Measurements from ENCODE around the gene HSF2.
"Not testable (repeated sequence)": the region's sequence is repeated elsewhere in the genome, so short reads cannot be mapped to it uniquely, and the experiment has no call there.

HSF2 gene

DNA sequence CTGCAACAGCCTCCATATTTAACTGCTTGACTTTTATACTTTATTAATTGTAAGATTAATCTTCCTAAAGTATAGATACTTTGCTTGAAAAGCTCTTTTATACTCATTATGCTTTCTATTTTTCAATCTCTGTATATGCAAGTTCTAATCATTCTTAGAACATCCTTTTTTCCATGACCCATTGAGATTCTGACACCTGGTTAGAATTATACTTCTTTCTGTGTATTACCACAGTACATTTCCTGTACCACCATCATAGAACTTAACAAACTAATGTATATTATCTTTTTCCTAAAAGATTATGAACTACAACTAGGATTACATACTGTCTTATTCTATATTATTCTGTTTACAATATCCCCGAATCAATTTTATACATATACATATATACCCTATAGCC, 58.6 kb downstream of the HSF2 start:
- DNase-seq, result no peak

DNA sequence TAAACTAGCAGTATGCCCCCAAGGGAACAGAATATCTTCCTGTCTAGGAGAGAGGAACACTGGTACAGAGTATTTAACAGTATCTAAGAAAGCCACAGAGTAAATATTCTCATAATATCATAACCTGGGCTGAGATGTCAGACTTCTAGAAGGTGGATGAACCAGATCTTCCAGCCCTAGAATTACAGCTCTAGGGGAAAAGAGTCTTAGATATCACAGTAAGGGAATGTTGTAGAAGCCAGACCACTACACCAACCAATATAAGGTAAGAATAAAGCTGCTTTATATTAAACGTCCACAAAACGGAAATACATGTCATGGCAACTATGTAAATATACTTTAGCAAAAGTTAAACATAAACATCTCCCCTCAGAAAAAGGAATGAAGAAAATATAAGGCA, 59.8 kb downstream of the HSF2 start:
- DNase-seq, result no peak

DNA sequence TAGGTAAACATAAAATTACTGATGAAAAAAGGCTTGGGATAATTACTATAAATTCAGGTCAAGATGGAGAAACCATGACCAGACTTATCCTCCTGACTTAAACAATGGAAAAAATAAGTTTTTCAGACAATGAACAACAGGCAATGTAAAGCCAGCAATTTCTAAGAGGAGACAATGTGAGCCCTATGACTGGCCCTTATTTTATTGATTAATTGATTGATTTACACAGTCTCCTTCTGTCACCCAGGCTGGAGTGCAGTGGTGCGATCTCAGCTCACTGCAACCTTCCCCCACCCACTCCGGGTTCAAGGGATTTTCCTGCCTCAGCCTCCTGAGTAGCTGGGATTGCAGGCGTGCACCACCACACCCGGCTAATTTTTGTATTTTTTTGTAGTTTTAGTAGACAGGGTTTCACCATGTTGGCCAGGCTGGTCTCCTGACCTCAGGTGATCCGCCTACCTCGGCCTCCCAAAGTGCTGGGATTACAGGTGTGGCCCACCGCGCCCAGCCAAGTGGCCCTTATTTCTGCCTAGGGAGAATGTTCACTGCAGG, 60.5 kb downstream of the HSF2 start:
- DNase-seq, result not testable (repeated sequence)

DNA sequence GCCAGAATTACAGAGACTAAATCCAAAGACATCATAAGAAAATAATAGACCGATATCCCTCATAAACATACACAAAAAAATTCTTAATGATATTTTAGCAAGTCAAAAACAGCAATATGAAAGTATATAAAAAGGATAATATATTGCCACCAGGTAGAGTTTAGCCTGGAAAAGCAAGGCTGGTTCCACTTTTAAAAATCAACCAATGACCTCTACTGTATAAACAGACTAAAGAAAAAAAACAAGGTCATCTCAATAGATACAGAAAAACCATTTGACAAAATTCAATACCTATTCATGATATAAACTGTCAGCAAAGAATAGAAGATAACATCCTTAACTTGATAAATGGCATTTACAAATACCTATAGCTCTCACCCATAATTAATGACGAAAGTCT, 62.4 kb downstream of the HSF2 start:
- no peak for DNase-seq

DNA sequence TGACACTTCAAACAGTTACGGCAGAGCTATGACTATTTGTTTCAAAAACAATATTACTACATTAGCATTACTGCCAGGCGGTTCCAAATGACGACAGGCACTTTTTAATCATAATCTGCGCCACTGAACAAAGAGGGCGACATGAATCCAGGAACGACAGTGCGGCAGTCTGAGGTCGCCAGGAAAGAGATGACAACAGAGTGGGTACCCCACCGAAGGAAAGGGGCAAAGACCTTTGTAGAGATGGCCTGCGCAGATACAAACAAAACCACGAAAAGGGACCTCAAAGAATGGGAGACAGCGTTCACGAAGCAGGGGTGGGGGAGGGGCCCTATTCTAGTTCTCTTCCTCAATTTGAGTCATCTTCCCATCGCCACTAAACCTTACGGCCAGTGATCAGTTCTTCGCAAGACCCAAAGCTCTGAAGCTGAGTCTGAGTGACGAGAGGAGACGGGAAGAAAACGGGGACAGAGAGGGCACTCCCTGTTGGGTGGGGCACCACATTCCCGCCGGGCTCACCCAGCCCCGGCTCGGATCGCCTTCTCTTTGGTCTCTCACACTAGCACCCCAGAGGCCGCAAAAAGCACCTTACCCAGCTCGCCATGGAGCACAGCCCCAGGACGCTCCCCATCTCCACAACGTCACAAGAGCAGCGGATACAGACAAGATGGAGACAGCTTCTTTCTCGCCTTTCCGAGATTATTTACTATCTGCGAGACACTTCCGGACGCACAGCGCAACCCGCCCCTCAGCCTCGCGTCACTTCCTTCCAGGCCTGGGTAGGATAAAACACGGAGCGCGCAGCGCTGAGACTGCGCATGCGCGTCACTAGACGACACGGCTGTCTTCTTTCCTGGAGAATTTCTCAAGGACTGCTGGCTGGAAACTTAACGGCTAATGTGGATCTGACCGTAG, 71.9 kb downstream of the HSF2 start, which contains the start of gene SERINC1:
Gene SERINC1 (minus strand): TSS at position 701 of the 915 bp plus-strand sequence. CDS start 70 bp downstream, at position 631.
- peak; percentile 80 for DNase-seq

DNA sequence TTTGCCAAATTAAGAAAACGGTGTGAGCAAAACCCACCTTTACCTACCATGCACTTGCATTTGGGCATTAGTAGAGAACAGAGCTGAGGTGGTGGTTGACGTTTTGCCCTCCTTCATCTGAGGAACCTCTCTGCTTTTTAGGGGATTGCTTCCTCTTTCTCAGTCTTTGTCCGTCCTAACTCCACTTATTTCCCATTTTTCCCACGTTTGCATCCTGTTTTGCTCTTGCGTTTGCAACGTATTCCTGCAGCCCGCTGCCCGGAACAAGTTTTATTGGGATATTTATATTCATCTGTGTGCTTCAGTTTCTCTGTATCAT, 72.5 kb downstream of the HSF2 start:
- no peak for DNase-seq

DNA sequence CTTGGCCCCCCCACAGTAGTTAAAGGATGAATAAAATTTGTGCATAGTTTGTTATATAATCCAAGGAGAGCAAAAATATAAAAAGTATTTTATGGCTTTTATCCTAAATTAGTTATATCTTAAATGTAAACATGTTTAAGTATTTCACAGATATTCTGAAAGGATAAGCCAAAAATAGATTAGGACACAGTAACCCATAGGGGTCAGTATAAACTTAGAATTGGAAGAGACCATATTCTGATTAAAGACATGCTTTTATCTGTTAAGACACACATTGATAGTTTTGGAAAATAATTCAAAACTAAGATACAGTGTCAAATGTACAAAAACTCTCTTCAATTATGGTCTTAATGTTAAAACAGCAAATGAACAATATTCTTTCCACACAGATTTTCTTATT, 76.7 kb downstream of the HSF2 start:
- DNase-seq, result no peak

DNA sequence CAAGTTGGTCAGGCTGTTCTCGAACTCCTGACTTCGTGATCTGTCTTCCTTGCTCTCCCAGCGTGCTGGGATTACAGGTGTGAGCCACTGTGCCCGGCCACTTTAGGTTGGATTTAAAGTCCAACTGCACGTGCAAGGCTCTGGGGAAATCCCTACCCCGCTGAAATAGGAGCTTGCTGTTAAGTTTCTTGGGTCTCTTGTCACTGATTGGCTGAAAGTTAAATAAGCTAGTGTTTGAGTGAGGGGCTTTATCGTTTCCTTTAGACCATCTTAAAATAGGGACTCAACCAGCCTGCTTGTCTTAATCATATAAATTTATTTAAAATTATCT, 83.3 kb downstream of the HSF2 start:
- DNase-seq, result no peak

All from NCI-H526 treated with DMSO at 0.1 percent for 48 hours (cell line).